H1 (cell line): ENCODE measurements around the gene CNTN5. TPM values are rescaled to one million over a fixed set of nuclear protein-coding genes. Genes with fewer than 3 reads are reported as not detected.
A peak's percentile ranks its signal among the peaks of the same experiment; 100 is the strongest.

Source experiments
- CTCF ChIA-PET: fragments of 300-600 bp; sonication (Branson Sonifier 250); formaldehyde crosslinking; loops from one replicate; lab custom pipeline; 2021; ENCODE audit not compliant: partially characterized antibody; lab: Charles Lee
- POLR2A ChIA-PET: fragments of 300-600 bp; sonication (Branson Sonifier 250); formaldehyde crosslinking; loops from one replicate; lab custom pipeline; 2021; ENCODE audit warnings: inconsistent platforms; ENCODE audit not compliant: partially characterized antibody; lab: Charles Lee
- DNase-seq, 2 experiments: peaks; one replicate each; pipeline versions ENCODE4 v3.0.0 to v3.0.0-alpha.2; 2010 to 2022; ENCODE audit warnings: low spot score in 2 of 2, low read depth in 1 of 2, mixed read lengths in 1 of 2
- FAIRE-seq: peaks from 2 replicates; lab custom pipeline; 2011; peaks lifted over from hg19 to GRCh38; lab: Jason Lieb, UNC
- H2AFZ ChIP-seq: 2 replicates; pipeline ENCODE4 v1.8.1; 2012; ENCODE audit warnings: low read length, inconsistent platforms
- H2AK5ac ChIP-seq: 2 replicates; pipeline ENCODE4 v1.6.1; 2013; ENCODE audit warnings: low read depth, low read length
- H2BK120ac ChIP-seq: replicated peaks from 2 replicates; pipeline ENCODE3; 2013; ENCODE audit warnings: low read depth, low read length, inconsistent platforms
- H2BK12ac ChIP-seq: 2 replicates; pipeline ENCODE4 v1.6.1; 2013; ENCODE audit warnings: low read depth, low read length
- H2BK15ac ChIP-seq: 2 replicates; pipeline ENCODE4 v1.6.1; 2013; ENCODE audit warnings: low read length
- H2BK20ac ChIP-seq: 2 replicates; pipeline ENCODE4 v1.6.1; 2013; ENCODE audit warnings: low read length
- H2BK5ac ChIP-seq: 2 replicates; pipeline ENCODE4 v1.6.1; 2013; ENCODE audit warnings: low read depth, low read length
- H3K14ac ChIP-seq: 2 replicates; pipeline ENCODE4 v1.6.1; 2013; ENCODE audit warnings: inconsistent platforms; ENCODE audit not compliant: insufficient read length
- H3K18ac ChIP-seq: 2 replicates; pipeline ENCODE4 v1.6.1; 2013; ENCODE audit warnings: low read length; ENCODE audit errors: extremely low read depth
- H3K23ac ChIP-seq: 2 replicates; pipeline ENCODE4 v1.6.1; 2013; ENCODE audit warnings: inconsistent platforms; ENCODE audit not compliant: insufficient read length
- H3K23me2 ChIP-seq: 2 replicates; pipeline ENCODE4 v1.6.1; 2013; ENCODE audit warnings: low read depth, low read length
- H3K27ac ChIP-seq: 2 replicates; pipeline ENCODE4 v1.6.1; 2011; ENCODE audit warnings: low read depth, low read length, inconsistent platforms
- H3K27me3 ChIP-seq, 4 experiments: replicated peaks in 1 of 4; 1 replicate in 1 of 4; 2 replicates in 3 of 4; pipeline versions ENCODE4 v1.6.1 to v1.8.1; 2011 to 2013; ENCODE audit warnings: low read length in 3 of 4, mild to moderate bottlenecking in 3 of 4, inconsistent platforms in 2 of 4, mixed read lengths in 2 of 4, moderate library complexity in 1 of 4; ENCODE audit not compliant: control insufficient read depth in 3 of 4, insufficient read depth in 3 of 4; ENCODE audit errors: extremely low read depth in 1 of 4
- H3K36me3 ChIP-seq, 4 experiments: 2 replicates each; pipeline versions ENCODE4 v1.6.1 to v1.8.1; 2011 to 2013; ENCODE audit warnings: mild to moderate bottlenecking in 4 of 4, low read length in 3 of 4, moderate library complexity in 2 of 4, control low read depth in 1 of 4, inconsistent platforms in 1 of 4; ENCODE audit not compliant: insufficient read depth in 4 of 4, control insufficient read depth in 2 of 4
- H3K4ac ChIP-seq: replicated peaks from 2 replicates; pipeline ENCODE3; 2013; ENCODE audit warnings: low read length, low read depth, mixed read lengths, inconsistent platforms; ENCODE audit not compliant: insufficient read length
- H3K4me1 ChIP-seq, 4 experiments: replicated peaks in 1 of 4; 1 replicate in 1 of 4; 2 replicates in 3 of 4; pipeline versions ENCODE4 v1.6.1 to v1.8.1; 2011 to 2013; ENCODE audit warnings: low read length in 3 of 4, inconsistent platforms in 2 of 4, mixed read lengths in 1 of 4; ENCODE audit not compliant: insufficient read depth in 4 of 4, control insufficient read depth in 3 of 4
- H3K4me2 ChIP-seq, 2 experiments: 2 replicates each; pipeline versions ENCODE4 v1.6.1 to v1.8.1; 2011 to 2013; ENCODE audit warnings: low read depth in 2 of 2, low read length in 2 of 2, control low read depth in 1 of 2, inconsistent platforms in 1 of 2, mild to moderate bottlenecking in 1 of 2; ENCODE audit not compliant: insufficient read depth in 1 of 2
- H3K4me3 ChIP-seq, 4 experiments: fragments of 200-600, 300-600 bp in 1 of 4; sonication (generic), shearing (Covaris generic), sonication (Bioruptor Twin) in 1 of 4; 2 replicates each; pipeline versions ENCODE4 v1.5.1 to v1.8.1; 2011 to 2016; ENCODE audit warnings: low read length in 4 of 4, low read depth in 3 of 4, control low read depth in 2 of 4, inconsistent platforms in 2 of 4, mild to moderate bottlenecking in 2 of 4, mixed read lengths in 1 of 4, moderate library complexity in 1 of 4; ENCODE audit not compliant: insufficient read depth in 2 of 4; ENCODE audit errors: extremely low read depth in 1 of 4
- H3K56ac ChIP-seq: replicated peaks from 2 replicates; pipeline ENCODE3; 2013; ENCODE audit warnings: low read depth, mild to moderate bottlenecking, mixed read lengths, low read length, inconsistent platforms; ENCODE audit not compliant: insufficient read length
- H3K79me1 ChIP-seq: 2 replicates; pipeline ENCODE4 v1.6.1; 2013; ENCODE audit warnings: low read depth, low read length, control low read depth
- H3K79me2 ChIP-seq, 2 experiments: 2 replicates each; pipeline versions ENCODE4 v1.6.1 to v1.8.1; 2012 to 2013; ENCODE audit warnings: low read length in 2 of 2, mild to moderate bottlenecking in 2 of 2, inconsistent platforms in 1 of 2; ENCODE audit not compliant: insufficient read depth in 2 of 2, control insufficient read depth in 1 of 2
- H3K9ac ChIP-seq, 4 experiments: replicated peaks in 1 of 4; 1 replicate in 1 of 4; 2 replicates in 3 of 4; pipeline versions ENCODE4 v1.6.1 to v1.8.1; 2011 to 2013; ENCODE audit warnings: low read depth in 3 of 4, low read length in 3 of 4, control low read depth in 2 of 4, mild to moderate bottlenecking in 2 of 4, moderate library complexity in 2 of 4, inconsistent platforms in 1 of 4; ENCODE audit errors: extremely low read depth in 1 of 4
- H3K9me3 ChIP-seq, 2 experiments: 2 replicates each; pipeline versions ENCODE4 v1.6.1 to v1.8.1; 2012 to 2013; ENCODE audit warnings: mild to moderate bottlenecking in 2 of 2, moderate library complexity in 2 of 2, control low read depth in 1 of 2, inconsistent platforms in 1 of 2, low read depth in 1 of 2, low read length in 1 of 2, mixed read lengths in 1 of 2; ENCODE audit not compliant: insufficient read depth in 2 of 2
- H4K20me1 ChIP-seq, 2 experiments: replicated peaks in 1 of 2; 2 replicates each; pipeline versions ENCODE3 to v1.8.1; 2011 to 2013; ENCODE audit warnings: inconsistent platforms in 2 of 2, low read length in 2 of 2, mild to moderate bottlenecking in 1 of 2; ENCODE audit not compliant: insufficient read depth in 2 of 2, control insufficient read depth in 1 of 2
- H4K5ac ChIP-seq: 2 replicates; pipeline ENCODE4 v1.6.1; 2013; ENCODE audit warnings: low read length, low read depth, mixed read lengths, inconsistent platforms; ENCODE audit not compliant: insufficient read length
- H4K8ac ChIP-seq: 2 replicates; pipeline ENCODE4 v1.8.0; 2013; ENCODE audit warnings: mild to moderate bottlenecking, moderate library complexity, low read length, inconsistent platforms; ENCODE audit not compliant: insufficient read depth; ENCODE audit errors: extremely low read depth
- H4K91ac ChIP-seq: replicated peaks from 2 replicates; pipeline ENCODE3; 2013; ENCODE audit warnings: low read length, mixed read lengths, inconsistent platforms; ENCODE audit not compliant: insufficient read length
- CEBPB ChIP-seq: IDR thresholded peaks from 2 replicates; pipeline ENCODE4 v1.6.1; 2012; ENCODE audit warnings: low read depth, low read length
- RBBP5 ChIP-seq: IDR thresholded peaks from 2 replicates; pipeline ENCODE4 v1.7.1; 2012; ENCODE audit warnings: low read depth, mild to moderate bottlenecking, inconsistent platforms, low read length, moderate library complexity, borderline replicate concordance
- polyA plus RNA-seq, 7 experiments: library from polyadenylated mRNA; depleted of rRNA in 3 of 7; stranded (reverse) in 5 of 7; unstranded in 2 of 7; fragments of >200 nt in 5 of 7; fragments of 200-250 nt in 2 of 7; gene quantifications; 1 replicate in 5 of 7; 2 replicates in 1 of 7; 4 replicates in 1 of 7; pipeline versions ENCODE4 v1.2.1 to v1.2.3, GENCODE V29; 2011 to 2013; ENCODE audit warnings: missing spikeins in 2 of 7, mixed read lengths in 2 of 7
- total RNA-seq: library from RNA; stranded (reverse); fragmentation: NEBNext Ultra II Directional; extraction: Animal tissue kit (Norgen Biotek cat#: 25700); gene quantifications from 2 replicates; pipeline ENCODE4 v1.2.1, GENCODE V29; 2021

CNTN5 gene
- total and polyA plus RNA-seq, 2 of the 8 experiments (the other 6 are each of a cell fraction or from before 2014, with no cell fraction given), result not detected

DNA sequence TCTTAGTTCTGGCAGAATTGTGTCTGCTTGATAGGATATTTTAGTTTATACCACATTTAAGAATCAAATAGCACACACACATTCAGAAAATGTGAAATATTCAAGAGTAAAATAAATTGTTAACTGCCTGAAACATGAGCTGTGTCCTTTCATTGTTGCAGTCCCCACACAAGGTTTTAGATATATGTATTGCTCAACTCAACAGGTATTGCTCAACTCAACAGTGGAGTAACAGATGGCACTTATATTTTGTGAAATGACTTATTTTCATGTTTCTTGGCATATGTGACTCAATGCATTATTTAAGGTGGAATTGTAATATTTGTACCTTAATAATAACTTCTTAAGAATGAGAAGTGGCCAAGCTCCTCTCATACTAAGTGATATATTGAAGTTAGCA, 760.3 kb downstream of the CNTN5 start:
- TF ChIP-seq RBBP5, result no peak
- 0 out of 2 replicates have a peak, but pooled peaks have one; percentile 8 for TF ChIP-seq CEBPB
- Histone ChIP-seq H3K18ac (no peak overlapping the region), H4K8ac (no peak overlapping the region), H3K14ac (no peak overlapping the region), H2BK12ac (no peak overlapping the region), H3K9me3 (no peaks in the 10 kb centered on the region), H3K23me2 (no peaks in the 10 kb centered on the region), H3K56ac (no peak overlapping the region), H3K27ac (no peak overlapping the region), H2BK15ac (no peak overlapping the region), H3K4me1 (no peaks in the 10 kb centered on the region), H3K9ac (no peak overlapping the region), H2BK5ac (no peak overlapping the region), H4K20me1 (no peaks in the 10 kb centered on the region), H3K79me1 (no peaks in the 10 kb centered on the region), H2AFZ (no peak overlapping the region), H3K23ac (no peak overlapping the region), H3K4me3 (no peak overlapping the region), H4K91ac (no peak overlapping the region), H3K4me2 (no peak overlapping the region), H4K5ac (no peak overlapping the region), H3K36me3 (no peaks in the 10 kb centered on the region), H2BK20ac (no peak overlapping the region), H2BK120ac (no peak overlapping the region), H2AK5ac (no peak overlapping the region), H3K4ac (no peak overlapping the region), H3K27me3 (no peaks in the 10 kb centered on the region), H3K79me2 (no peaks in the 10 kb centered on the region)
- ChIA-PET POLR2A (no interaction called here), CTCF (interaction anchor here (0.6 kb wide), 1 partner anchor 132 kb away, joined by 3 read pairs; no protein-coding TSS in a partner anchor)
- DNase-seq, result no peak
- FAIRE-seq, result no peak
